NT2/D1 (cell line): Measurements from ENCODE around the gene NPHS1.

Experiments
- YY1 ChIP-seq: IDR thresholded peaks from 2 replicates; pipeline ENCODE4 v1.6.1; 2011; ENCODE audit not compliant: insufficient read length, insufficient read depth
- ZNF274 ChIP-seq: IDR thresholded peaks from 2 replicates; pipeline ENCODE4 v1.6.1; 2011; ENCODE audit warnings: mild to moderate bottlenecking, low read depth, low read length

- no peak for TF ChIP-seq YY1
- TF ChIP-seq ZNF274 = no peak
These were observed 54.6 kb downstream of the NPHS1 start for GRCh38 chr19:35797663-35798062.
